ENCODE results near the gene PKD1.

PKD1 gene

GRCh38 chr16:2070576-2071453, 64.9 kb downstream of the PKD1 start:
- DNase-seq: no peak

GRCh38 chr16:2066139-2066538, 69.6 kb downstream of the PKD1 start:
- DNase-seq: no peak

- no peak for DNase-seq
Observed at GRCh38 chr16:2064368-2064945, 71.2 kb downstream of the PKD1 start.

- no peak for DNase-seq
Observed at GRCh38 chr16:2063861-2064260, 71.8 kb downstream of the PKD1 start.

- DNase-seq: no peak
Observed at GRCh38 chr16:2062801-2063200, 72.9 kb downstream of the PKD1 start.

GRCh38 chr16:2061526-2061925, 74.2 kb downstream of the PKD1 start:
- DNase-seq: no peak

- no peak for DNase-seq
Observed at GRCh38 chr16:2061023-2061422, 74.7 kb downstream of the PKD1 start.

- DNase-seq: no peak
Observed at GRCh38 chr16:2060346-2060745, 75.4 kb downstream of the PKD1 start.

GRCh38 chr16:2058872-2059271, 76.8 kb downstream of the PKD1 start:
- DNase-seq: no peak

GRCh38 chr16:2058420-2058819, 77.3 kb downstream of the PKD1 start:
- no peak for DNase-seq

- no peak for DNase-seq
Observed at GRCh38 chr16:2057438-2057837, 78.3 kb downstream of the PKD1 start.

- DNase-seq: no peak
Observed at GRCh38 chr16:2056681-2057407, 78.9 kb downstream of the PKD1 start.

GRCh38 chr16:2056077-2056476, 79.6 kb downstream of the PKD1 start:
- no peak for DNase-seq

GRCh38 chr16:2054543-2055245, 81.0 kb downstream of the PKD1 start:
- no peak for DNase-seq

- DNase-seq: no peak
Observed at GRCh38 chr16:2053897-2054296, 81.8 kb downstream of the PKD1 start.

GRCh38 chr16:2053211-2053610, 82.5 kb downstream of the PKD1 start:
- DNase-seq: no peak

GRCh38 chr16:2048116-2048543, 87.6 kb downstream of the PKD1 start:
- no peak for DNase-seq

GRCh38 chr16:2047330-2048115, 88.2 kb downstream of the PKD1 start, which contains the start of the genes NTHL1 and TSC2:
NTHL1 (minus strand) TSS chr16:2047834; CDS start chr16:2047823, 11 bp downstream.
TSC2 (plus strand) TSS chr16:2047985; CDS start chr16:2048616, 631 bp downstream.
- DNase-seq: no peak

GRCh38 chr16:2046893-2047329, 88.8 kb downstream of the PKD1 start:
- DNase-seq: no peak

GRCh38 chr16:2045965-2046892, 89.5 kb downstream of the PKD1 start:
- no peak for DNase-seq

- DNase-seq: no peak
Observed at GRCh38 chr16:2044541-2044940, 91.2 kb downstream of the PKD1 start.

Measured in cortex of kidney (tissue), 1 donor.